Naive thymus-derived CD4-positive, alpha-beta T cell (primary cell): Measurements from ENCODE around the gene BEND2. TPM values are rescaled to one million over a fixed set of nuclear protein-coding genes. Genes with fewer than 3 reads are reported as not detected.
A peak's percentile ranks its signal among the peaks of the same experiment; 100 is the strongest.
"Not testable (repeated sequence)": the region's sequence is repeated elsewhere in the genome, so short reads cannot be mapped to it uniquely, and the experiment has no call there.

Source experiments
- ATAC-seq: fragments of 150-1000 bp; cut with Tn5 transposase; 2 replicates; pipeline ENCODE4 v1.10.0; 2021; ENCODE audit warnings: mild to moderate bottlenecking, moderate library complexity
- CTCF ChIA-PET: fragments of 350-600 bp; sonication (Branson Sonifier 250); formaldehyde crosslinking; loops from one replicate; lab custom pipeline; 2021; ENCODE audit warnings: antibody characterized with exemption; lab: Charles Lee
- POLR2A ChIA-PET: fragments of 350-600 bp; sonication (Branson Sonifier 250); formaldehyde crosslinking; loops from one replicate; lab custom pipeline; 2021; ENCODE audit warnings: antibody characterized with exemption, inconsistent platforms; lab: Charles Lee
- DNase-seq, 9 donors: peaks; one replicate each; pipeline versions ENCODE4 v3.0.0 to v3.0.0-alpha.2; 2020 to 2022; ENCODE audit warnings: mixed read lengths in 1 of 9
- H3K27ac ChIP-seq: one replicate; pipeline ENCODE4 v1.7.0; 2013; ENCODE audit warnings: mild to moderate bottlenecking, low read depth, low read length, moderate library complexity
- H3K27me3 ChIP-seq, 2 donors: one replicate each; pipeline ENCODE4 v1.7.0; 2013; ENCODE audit warnings: low read length in 2 of 2, mild to moderate bottlenecking in 2 of 2, moderate library complexity in 2 of 2; ENCODE audit not compliant: control insufficient read depth in 2 of 2, insufficient read depth in 2 of 2
- H3K36me3 ChIP-seq, 3 experiments: 1 replicate in 2 of 3; 2 replicates in 1 of 3; pipeline ENCODE4 v1.7.0; 2013; ENCODE audit warnings: low read length in 3 of 3, mild to moderate bottlenecking in 3 of 3, moderate library complexity in 1 of 3; ENCODE audit not compliant: insufficient read depth in 3 of 3, control insufficient read depth in 2 of 3
- H3K4me1 ChIP-seq, 2 donors: one replicate each; pipeline ENCODE4 v1.7.0; 2013; ENCODE audit warnings: low read length in 2 of 2, mild to moderate bottlenecking in 2 of 2, moderate library complexity in 1 of 2; ENCODE audit not compliant: control insufficient read depth in 2 of 2, insufficient read depth in 2 of 2
- H3K4me3 ChIP-seq: 2 replicates; pipeline ENCODE4 v1.7.0; 2013; ENCODE audit warnings: mild to moderate bottlenecking, low read length
- H3K9me3 ChIP-seq, 3 experiments: 1 replicate in 2 of 3; 2 replicates in 1 of 3; pipeline ENCODE4 v1.7.0; 2013; ENCODE audit warnings: low read length in 3 of 3; ENCODE audit not compliant: control insufficient read depth in 2 of 3
- H3K27ac Mint-ChIP-seq, 9 donors: one replicate each; pipeline ENCODE4 v1.8.0; 2020 to 2022; ENCODE audit warnings: mixed read lengths in 9 of 9, mild to moderate bottlenecking in 8 of 9, moderate library complexity in 5 of 9, inconsistent platforms in 2 of 9
- H3K27me3 Mint-ChIP-seq, 5 donors: one replicate each; pipeline ENCODE4 v1.8.0; 2021 to 2022; ENCODE audit warnings: mixed read lengths in 5 of 5, mild to moderate bottlenecking in 1 of 5
- H3K36me3 Mint-ChIP-seq, 5 donors: one replicate each; pipeline ENCODE4 v1.8.0; 2020 to 2022; ENCODE audit warnings: mixed read lengths in 5 of 5, mild to moderate bottlenecking in 3 of 5, inconsistent platforms in 1 of 5
- H3K4me1 Mint-ChIP-seq, 7 donors: one replicate each; pipeline ENCODE4 v1.8.0; 2020 to 2022; ENCODE audit warnings: mixed read lengths in 7 of 7, mild to moderate bottlenecking in 3 of 7, inconsistent platforms in 1 of 7
- H3K4me3 Mint-ChIP-seq, 10 donors: one replicate each; pipeline ENCODE4 v1.8.0; 2020 to 2022; ENCODE audit warnings: mild to moderate bottlenecking in 10 of 10, mixed read lengths in 10 of 10, moderate library complexity in 6 of 10, inconsistent platforms in 2 of 10
- H3K9me3 Mint-ChIP-seq, 11 donors: one replicate each; pipeline ENCODE4 v1.8.0; 2020 to 2022; ENCODE audit warnings: mixed read lengths in 11 of 11, mild to moderate bottlenecking in 4 of 11, inconsistent platforms in 1 of 11, moderate library complexity in 1 of 11
- intact Hi-C, 2 donors: fragments of 100-400 bp; cut with micrococcal nuclease; formaldehyde crosslinking; loops; one replicate each; pipeline ENCODE4 v1.15.1; 2023
- polyA plus RNA-seq, 2 donors: library from polyadenylated mRNA; unstranded; fragments of 300-500 nt; fragmentation: Illumina TruSeq; gene quantifications; one replicate each; pipeline ENCODE4 v1.2.3, GENCODE V29; 2021
- total RNA-seq, 6 experiments: library from RNA in 5 of 6; stranded (reverse) in 5 of 6; gene quantifications; 1 replicate in 5 of 6; 2 replicates in 1 of 6; pipeline ENCODE4 v1.2.3 and lab custom pipeline; 2021 to 2026

Gene BEND2
- under 1 TPM in 1 of 5 experiments, not detected in 4; 0.07 TPM for total RNA-seq
- polyA plus RNA-seq: not detected
- not detected for total RNA-seq (lab: John Stamatoyannopoulos, UW)

- Histone ChIP-seq H3K27me3 (no peaks in the 10 kb centered on the region), H3K4me3 (no peak within 1 kb of the TSS), H3K36me3 (no peaks in the 10 kb centered on the region), H3K9me3 (no peaks in the 10 kb centered on the region), H3K4me1 (no peaks in the 10 kb centered on the region), H3K27ac (no peak within 1 kb of the TSS)
- Mint-ChIP-seq H3K27ac (no peak within 1 kb of the TSS), H3K36me3 (peaks cover 0 to 4% (median 0%) of the 10 kb centered on the region in 5 donors), H3K27me3 (no peaks in the 10 kb centered on the region), H3K9me3 (peaks cover 0 to 8% (median 2%) of the 10 kb centered on the region in 11 donors), H3K4me1 (peaks cover 0 to 3% (median 0%) of the 10 kb centered on the region in 7 donors), H3K4me3 (no peak within 1 kb of the TSS)
- ChIA-PET CTCF (no interaction called here), POLR2A (no interaction called here)
- DNase-seq: no peak
- intact Hi-C loops: no loop called here
- no peak for ATAC-seq
Measured at GRCh38 chrX:18220786-18221185, at the start of gene BEND2. Gene BEND2 (minus strand): TSS chrX:18220886. CDS start chrX:18220750, 136 bp downstream.

GRCh38 chrX:18255059-18255458, 34.4 kb upstream of the BEND2 start:
- DNase-seq: no peak
- Histone ChIP-seq H3K9me3 (no peaks in the 10 kb centered on the region), H3K36me3 (no peaks in the 10 kb centered on the region), H3K4me3 (no peak overlapping the region), H3K27me3 (no peaks in the 10 kb centered on the region), H3K27ac (no peak overlapping the region), H3K4me1 (no peaks in the 10 kb centered on the region)
- Mint-ChIP-seq H3K9me3 (peaks cover 0 to 2% (median 0%) of the 10 kb centered on the region in 11 donors), H3K36me3 (peaks cover 0 to 16% (median 9%) of the 10 kb centered on the region in 5 donors), H3K4me3 (no peak overlapping the region), H3K27me3 (no peaks in the 10 kb centered on the region), H3K27ac (no peak overlapping the region), H3K4me1 (no peaks in the 10 kb centered on the region)
- POLR2A ChIA-PET: no interaction called here
- CTCF ChIA-PET: no interaction called here
- intact Hi-C loops: no loop called here
- ATAC-seq: no peak

GRCh38 chrX:18252644-18253359, 32.1 kb upstream of the BEND2 start:
- H3K4me1 Mint-ChIP-seq: no peaks in the 10 kb centered on the region
- peaks cover 0 to 2% (median 0%) of the 10 kb centered on the region in 11 donors for H3K9me3 Mint-ChIP-seq
- Histone ChIP-seq H3K4me3 (no peak overlapping the region), H3K4me1 (no peaks in the 10 kb centered on the region), H3K27ac (no peak overlapping the region), H3K9me3 (no peaks in the 10 kb centered on the region), H3K27me3 (no peaks in the 10 kb centered on the region), H3K36me3 (no peaks in the 10 kb centered on the region)
- H3K27ac Mint-ChIP-seq: no peak overlapping the region
- no peak overlapping the region for H3K4me3 Mint-ChIP-seq
- POLR2A ChIA-PET: no interaction called here
- DNase-seq (no peak), ATAC-seq (no peak)
- intact Hi-C loops: no loop called here
- CTCF ChIA-PET: no interaction called here
- H3K27me3 Mint-ChIP-seq: no peaks in the 10 kb centered on the region
- peaks cover 0 to 16% (median 9%) of the 10 kb centered on the region in 5 donors for H3K36me3 Mint-ChIP-seq

DNA sequence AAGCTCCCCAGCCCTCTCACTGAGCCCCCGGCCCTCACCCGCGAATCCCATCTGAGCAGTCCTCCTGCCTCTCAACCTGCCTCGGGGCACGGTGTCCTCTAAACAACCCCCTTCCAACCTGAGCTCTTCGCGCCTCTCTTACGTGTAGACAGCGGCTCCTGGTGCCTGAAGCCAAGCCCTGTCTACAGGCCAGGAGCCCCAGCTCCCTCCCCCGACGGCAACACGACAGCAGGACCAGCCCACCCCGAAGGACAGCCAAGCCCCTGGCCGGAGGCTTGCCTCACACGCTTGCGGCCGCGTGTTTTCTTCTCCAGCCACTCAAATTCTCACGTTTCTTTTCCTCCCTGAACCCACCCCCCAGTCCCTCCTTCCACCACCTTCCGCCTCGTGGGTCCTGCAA, 9.0 kb upstream of the BEND2 start:
- H3K27ac Mint-ChIP-seq, H3K36me3 Mint-ChIP-seq, H3K9me3 Mint-ChIP-seq, H3K4me3 Mint-ChIP-seq, CTCF ChIA-PET, H3K4me3 ChIP-seq, intact Hi-C loops, H3K9me3 ChIP-seq, H3K27ac ChIP-seq, H3K27me3 Mint-ChIP-seq, H3K4me1 ChIP-seq, H3K36me3 ChIP-seq, H3K27me3 ChIP-seq, DNase-seq, POLR2A ChIA-PET, ATAC-seq, H3K4me1 Mint-ChIP-seq: not testable (repeated sequence)

DNA sequence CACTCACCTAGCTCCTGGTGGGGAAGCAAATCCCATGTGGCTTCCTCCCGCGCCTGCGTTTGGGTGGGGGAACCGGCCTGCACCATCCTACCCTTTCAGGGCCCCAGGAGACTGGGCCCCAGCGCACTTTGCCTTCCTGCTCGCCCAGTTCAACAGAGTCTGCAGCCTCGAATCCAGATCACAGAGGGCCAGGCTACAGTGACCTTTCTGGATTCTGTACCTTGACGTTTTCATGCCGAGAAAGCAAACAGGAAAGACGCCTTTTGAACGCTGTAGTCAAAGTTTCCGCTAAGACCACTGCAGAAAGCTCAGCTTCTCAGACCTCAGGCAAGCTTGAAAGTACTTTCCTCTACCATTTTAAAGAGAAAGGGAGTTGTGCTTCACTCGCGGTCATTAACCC, 7.4 kb upstream of the BEND2 start:
- Mint-ChIP-seq H3K4me3 (no peak overlapping the region), H3K4me1 (no peaks in the 10 kb centered on the region), H3K36me3 (peaks cover 0 to 4% (median 0%) of the 10 kb centered on the region in 5 donors), H3K27me3 (no peaks in the 10 kb centered on the region), H3K9me3 (peaks cover 0 to 3% (median 0%) of the 10 kb centered on the region in 11 donors), H3K27ac (no peak overlapping the region)
- no peaks in the 10 kb centered on the region for H3K9me3 ChIP-seq
- ATAC-seq (no peak), DNase-seq (no peak)
- intact Hi-C loops: no loop called here
- H3K4me1 ChIP-seq: no peaks in the 10 kb centered on the region
- POLR2A ChIA-PET: no interaction called here
- H3K27ac ChIP-seq: no peak overlapping the region
- H3K4me3 ChIP-seq: no peak overlapping the region
- CTCF ChIA-PET: no interaction called here
- no peaks in the 10 kb centered on the region for H3K27me3 ChIP-seq
- no peaks in the 10 kb centered on the region for H3K36me3 ChIP-seq

DNA sequence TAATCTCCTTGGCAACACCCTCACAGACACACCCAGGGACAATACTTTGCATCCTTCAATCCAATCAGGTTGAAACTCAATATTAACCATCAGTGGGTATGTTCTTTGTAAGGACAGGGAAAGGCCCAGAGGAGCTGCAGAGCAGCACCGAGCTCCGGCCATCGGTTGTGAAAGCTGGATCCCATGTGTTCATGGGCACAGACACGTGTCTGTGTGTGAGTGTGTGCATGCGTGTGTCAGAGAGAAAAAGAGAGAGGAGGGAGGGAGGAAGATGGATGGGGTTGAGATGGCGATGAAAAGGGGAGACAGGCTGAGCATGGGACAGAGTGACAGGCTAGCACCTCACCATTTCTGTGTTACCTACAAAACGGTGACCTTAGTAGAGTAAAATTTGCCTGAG, 6.8 kb upstream of the BEND2 start:
- Histone ChIP-seq H3K4me3 (no peak overlapping the region), H3K27me3 (no peaks in the 10 kb centered on the region), H3K27ac (no peak overlapping the region), H3K4me1 (no peaks in the 10 kb centered on the region), H3K9me3 (no peaks in the 10 kb centered on the region), H3K36me3 (no peaks in the 10 kb centered on the region)
- Mint-ChIP-seq H3K27me3 (no peaks in the 10 kb centered on the region), H3K4me3 (no peak overlapping the region), H3K36me3 (peaks cover 0 to 4% (median 0%) of the 10 kb centered on the region in 5 donors), H3K9me3 (peaks cover 0 to 3% (median 0%) of the 10 kb centered on the region in 11 donors), H3K27ac (no peak overlapping the region), H3K4me1 (no peaks in the 10 kb centered on the region)
- POLR2A ChIA-PET: no interaction called here
- CTCF ChIA-PET: no interaction called here
- DNase-seq (no peak), ATAC-seq (no peak)
- intact Hi-C loops: no loop called here

- H3K27ac Mint-ChIP-seq: no peak overlapping the region
- POLR2A ChIA-PET: no interaction called here
- ATAC-seq (no peak), DNase-seq (peak in 5 of 9 donors; percentile 0 to 10 (median 7))
- Histone ChIP-seq H3K36me3 (no peaks in the 10 kb centered on the region), H3K27me3 (no peaks in the 10 kb centered on the region), H3K4me3 (no peak overlapping the region), H3K9me3 (no peaks in the 10 kb centered on the region), H3K27ac (no peak overlapping the region), H3K4me1 (no peaks in the 10 kb centered on the region)
- no peaks in the 10 kb centered on the region for H3K4me1 Mint-ChIP-seq
- CTCF ChIA-PET: interaction anchor here (1.2 kb wide), 1 partner anchor 265 kb away, joined by 7 read pairs; no protein-coding TSS in a partner anchor
- no peaks in the 10 kb centered on the region for H3K27me3 Mint-ChIP-seq
- no peaks in the 10 kb centered on the region for H3K36me3 Mint-ChIP-seq
- intact Hi-C loops: loop anchor here in 1 of 2 donors (1.0 kb wide), 2 partner anchors 422 to 513 kb away; no protein-coding TSS in a partner anchor
- no peaks in the 10 kb centered on the region for H3K9me3 Mint-ChIP-seq
- no peak overlapping the region for H3K4me3 Mint-ChIP-seq
Measured at GRCh38 chrX:18210470-18210869, 10.2 kb downstream of the BEND2 start.
